Mononuclear cell (primary cell): Measurements from ENCODE around the gene CCDC142. TPM values are rescaled to one million over a fixed set of nuclear protein-coding genes. Genes with fewer than 3 reads are reported as not detected.

Source experiments
- H3K27me3 ChIP-seq: 2 replicates; pipeline ENCODE4 v1.6.0; 2011; ENCODE audit warnings: low read length, control low read depth; ENCODE audit not compliant: insufficient read depth
- H3K4me1 ChIP-seq: 2 replicates; pipeline ENCODE4 v1.5.1; 2011; ENCODE audit warnings: mild to moderate bottlenecking, low read length, control low read depth; ENCODE audit not compliant: insufficient read depth
- H3K4me3 ChIP-seq: 2 replicates; pipeline ENCODE4 v1.5.1; 2011; ENCODE audit warnings: mild to moderate bottlenecking, low read length, moderate library complexity
- H3K9me3 ChIP-seq: 2 replicates; pipeline ENCODE4 v1.5.1; 2011; ENCODE audit warnings: low read depth, mild to moderate bottlenecking, control low read depth, low read length
- total RNA-seq: library from RNA; depleted of rRNA; stranded (reverse); fragments of >200 nt; gene quantifications from one replicate; pipeline ENCODE4 v1.2.3, GENCODE V29; 2012

CCDC142 gene
- total RNA-seq: 8.3 TPM

GRCh38 chr2:74482801-74483674 lies at the start of gene CCDC142, which contains the start of gene TTC31:
CCDC142 (minus strand) TSS chr2:74482998; CDS start chr2:74482837, 161 bp downstream.
TTC31 (plus strand) TSS chr2:74483081; CDS start chr2:74483096, 15 bp downstream.
- Histone ChIP-seq H3K4me3 (peak within 1 kb of the TSS; percentile 86), H3K27me3 (no peaks in the 10 kb centered on the region), H3K4me1 (peaks cover 33% of the 10 kb centered on the region), H3K9me3 (no peaks in the 10 kb centered on the region)

DNA sequence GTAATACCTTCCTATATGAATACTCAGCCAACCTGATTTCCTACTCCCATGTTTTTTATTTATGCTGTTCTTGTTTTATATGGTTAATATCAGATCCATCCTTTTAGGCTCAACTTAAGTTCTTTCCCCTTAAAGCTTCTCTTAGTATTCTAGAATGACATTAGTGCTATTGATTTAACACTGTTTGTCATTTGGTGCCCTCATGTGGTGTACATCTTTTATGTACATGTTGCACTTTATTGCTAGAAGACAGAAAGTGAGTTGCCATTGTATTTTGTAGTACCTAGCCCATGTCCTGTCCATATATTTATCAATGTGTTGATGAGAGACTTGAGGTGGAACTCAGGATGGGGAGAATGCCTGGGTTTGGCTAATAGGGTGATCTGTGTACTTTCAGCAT lies 49.4 kb upstream of the CCDC142 start:
- H3K9me3 ChIP-seq: no peaks in the 10 kb centered on the region
- no peak overlapping the region for H3K4me3 ChIP-seq
- no peaks in the 10 kb centered on the region for H3K27me3 ChIP-seq
- peaks cover 30% of the 10 kb centered on the region for H3K4me1 ChIP-seq

GRCh38 chr2:74531666-74532065 lies 48.9 kb upstream of the CCDC142 start:
- Histone ChIP-seq H3K9me3 (no peaks in the 10 kb centered on the region), H3K27me3 (no peaks in the 10 kb centered on the region), H3K4me3 (no peak overlapping the region), H3K4me1 (peaks cover 30% of the 10 kb centered on the region)

- H3K27me3 ChIP-seq: no peaks in the 10 kb centered on the region
- H3K9me3 ChIP-seq: no peaks in the 10 kb centered on the region
- H3K4me1 ChIP-seq: peaks cover 30% of the 10 kb centered on the region
- H3K4me3 ChIP-seq: peak overlapping the region; percentile 76
Measured at GRCh38 chr2:74530239-74531187, 47.7 kb upstream of the CCDC142 start.

- peak within 1 kb of the TSS; percentile 76 for H3K4me3 ChIP-seq
- peaks cover 30% of the 10 kb centered on the region for H3K4me1 ChIP-seq
- H3K27me3 ChIP-seq: no peaks in the 10 kb centered on the region
- no peaks in the 10 kb centered on the region for H3K9me3 ChIP-seq
Measured at GRCh38 chr2:74529357-74530238, 46.8 kb upstream of the CCDC142 start, which contains the start of the genes AUP1 and HTRA2. AUP1 (minus strand) TSS chr2:74529706; CDS start chr2:74529629, 77 bp downstream. HTRA2 (plus strand) TSS chr2:74529933; CDS start chr2:74530007, 74 bp downstream.

DNA sequence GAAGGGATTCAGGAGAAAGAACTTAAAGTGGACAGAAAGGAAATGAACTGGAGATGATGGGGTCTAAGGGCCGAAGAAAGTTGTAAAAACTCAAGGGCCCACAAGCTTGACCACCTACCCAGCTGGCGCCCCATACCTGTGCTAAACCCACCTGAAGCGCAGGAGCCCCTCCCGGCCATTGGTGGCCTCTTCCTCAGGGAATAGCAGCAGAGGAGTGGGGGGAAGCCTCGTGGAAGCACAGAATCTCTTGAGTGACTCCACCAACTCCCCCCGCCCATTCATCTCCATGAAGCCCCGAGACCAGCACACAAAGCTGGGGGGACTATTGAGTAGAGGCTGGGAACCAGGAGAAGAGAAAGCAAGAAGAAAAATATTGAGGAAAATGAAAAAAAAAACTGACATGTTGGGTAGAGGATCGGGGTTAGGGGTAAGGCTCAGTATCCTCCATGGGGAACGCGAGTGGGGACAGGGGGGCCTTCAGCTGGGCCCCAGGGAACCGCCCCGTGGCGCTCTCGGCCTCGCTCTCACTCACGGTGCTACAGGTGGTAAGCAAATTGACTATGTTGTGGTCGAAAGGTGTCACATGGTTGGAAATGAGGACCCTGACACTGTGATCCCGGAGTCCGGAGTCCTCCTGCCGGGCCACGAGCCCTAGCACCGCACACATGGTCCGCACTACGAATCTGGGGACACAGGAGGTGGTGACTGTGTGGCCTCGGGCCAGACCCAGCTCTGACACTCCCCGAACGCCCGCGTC lies 46.0 kb upstream of the CCDC142 start:
- Histone ChIP-seq H3K4me3 (peak overlapping the region; percentile 76), H3K4me1 (peaks cover 30% of the 10 kb centered on the region), H3K27me3 (no peaks in the 10 kb centered on the region), H3K9me3 (no peaks in the 10 kb centered on the region)

DNA sequence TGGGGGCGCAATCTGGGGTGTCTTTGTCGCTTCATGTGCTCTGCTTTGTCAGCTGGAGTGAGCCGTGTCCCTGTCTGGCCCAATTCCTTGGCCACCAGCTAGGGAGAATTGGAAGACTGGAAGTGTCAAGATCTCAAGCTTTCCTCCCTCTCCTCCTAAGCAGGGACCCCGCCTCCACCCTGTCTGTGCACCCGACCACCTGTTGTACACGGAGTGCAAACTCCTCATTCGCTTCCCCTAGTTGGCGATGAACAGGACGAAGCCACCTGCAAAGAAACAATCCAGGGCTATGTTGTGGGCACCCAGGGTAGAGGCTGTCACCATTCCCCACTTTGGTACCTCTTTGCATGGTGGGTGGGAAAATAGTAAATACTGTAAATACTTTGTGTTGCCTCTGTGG lies 44.9 kb upstream of the CCDC142 start:
- Histone ChIP-seq H3K27me3 (no peaks in the 10 kb centered on the region), H3K4me3 (no peak overlapping the region), H3K9me3 (no peaks in the 10 kb centered on the region), H3K4me1 (peaks cover 30% of the 10 kb centered on the region)

GRCh38 chr2:74526649-74527230 lies 43.9 kb upstream of the CCDC142 start:
- Histone ChIP-seq H3K9me3 (no peaks in the 10 kb centered on the region), H3K4me3 (no peak overlapping the region), H3K27me3 (no peaks in the 10 kb centered on the region), H3K4me1 (peaks cover 29% of the 10 kb centered on the region)

DNA sequence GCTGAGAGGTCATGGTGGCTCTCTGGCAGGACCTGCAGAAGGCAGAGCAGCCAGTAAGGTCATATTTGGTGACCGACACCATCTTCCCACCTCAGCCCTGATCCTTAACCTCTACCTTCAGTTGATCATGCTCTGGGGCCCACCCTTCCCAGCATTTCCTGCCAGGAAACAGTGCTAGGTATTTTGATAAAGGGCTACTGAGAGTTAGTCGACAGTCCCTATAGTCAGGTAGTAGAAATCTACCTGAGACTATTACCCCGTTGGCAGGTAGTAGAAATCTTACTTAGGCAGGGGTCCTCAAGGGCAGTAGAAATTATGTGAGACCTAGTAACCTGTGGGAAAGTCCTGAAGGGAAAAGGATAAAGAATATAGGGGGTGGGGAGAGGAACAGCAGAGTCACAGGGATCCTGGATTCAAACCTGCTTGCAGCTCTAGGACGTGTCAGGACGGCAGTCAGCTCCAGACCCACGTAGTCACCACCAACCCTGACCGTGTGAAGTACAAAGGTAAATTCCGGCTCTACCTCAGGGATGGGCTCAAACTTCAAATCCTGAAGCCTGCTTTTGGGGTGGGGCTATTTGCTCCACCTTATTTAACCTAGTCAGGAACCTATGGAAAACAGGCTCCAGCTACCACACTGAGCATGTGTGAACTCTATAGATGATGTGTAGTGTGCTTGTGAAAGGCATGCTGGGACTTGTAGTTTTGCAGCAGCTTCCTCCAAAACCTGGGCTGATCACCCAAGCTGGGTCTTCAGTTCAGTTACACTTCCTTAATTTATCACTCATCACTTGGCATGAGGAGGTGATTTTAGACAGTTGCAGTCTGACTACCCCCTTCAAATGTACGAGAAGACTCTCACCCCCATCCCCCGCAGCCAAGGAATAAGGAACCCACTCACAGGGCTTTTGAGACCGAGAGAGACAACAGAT lies 43.2 kb upstream of the CCDC142 start, which contains the start of gene DQX1:
TSS of gene DQX1 (minus strand) at position 515 of the 932 bp plus-strand sequence. CDS start at position 13, 502 bp downstream.
- Histone ChIP-seq H3K4me1 (peaks cover 21% of the 10 kb centered on the region), H3K27me3 (peaks cover 2% of the 10 kb centered on the region), H3K9me3 (no peaks in the 10 kb centered on the region), H3K4me3 (no peak within 1 kb of the TSS)

DNA sequence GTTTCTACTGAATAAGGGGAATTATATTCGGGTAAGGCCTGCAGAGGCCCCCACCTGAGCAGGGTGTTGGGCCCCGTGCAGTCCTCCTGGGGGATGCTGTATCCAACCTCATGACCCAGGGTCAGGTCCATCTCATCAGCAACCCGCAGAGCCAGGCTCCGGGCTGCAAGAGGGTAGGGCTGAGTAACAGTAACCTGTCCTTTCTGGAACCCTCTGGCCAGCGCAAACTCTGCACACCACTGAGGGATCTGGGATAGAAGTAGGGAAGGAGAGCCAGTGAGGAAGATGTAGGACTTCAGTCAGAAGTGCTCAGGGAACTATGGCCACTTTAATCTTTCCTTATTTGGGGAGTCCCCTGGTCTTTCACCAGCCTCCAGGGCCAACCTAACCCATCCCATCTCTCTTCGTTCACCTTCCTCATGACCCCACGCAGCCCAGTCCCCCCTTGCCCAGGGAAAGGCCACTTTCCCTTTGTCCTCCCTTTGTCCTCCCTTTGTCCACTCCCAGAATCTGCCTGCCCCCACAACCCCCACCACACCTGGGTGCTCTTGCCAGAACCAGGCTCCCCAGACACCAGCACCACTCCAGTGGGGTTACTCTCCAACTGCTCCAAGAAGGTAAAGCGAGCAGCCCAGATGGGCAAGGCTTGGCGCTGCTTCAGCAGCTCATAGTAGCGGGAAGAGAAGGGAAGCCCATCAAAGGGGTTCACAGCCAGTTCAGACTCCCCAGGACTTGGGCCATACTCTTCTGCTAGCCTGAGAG lies 42.3 kb upstream of the CCDC142 start:
- Histone ChIP-seq H3K4me1 (peaks cover 13% of the 10 kb centered on the region), H3K27me3 (peaks cover 10% of the 10 kb centered on the region), H3K9me3 (no peaks in the 10 kb centered on the region), H3K4me3 (no peak overlapping the region)

- peaks cover 21% of the 10 kb centered on the region for H3K27me3 ChIP-seq
- H3K4me3 ChIP-seq: no peak overlapping the region
- H3K4me1 ChIP-seq: peaks cover 12% of the 10 kb centered on the region
- H3K9me3 ChIP-seq: no peaks in the 10 kb centered on the region
Measured at GRCh38 chr2:74524005-74524404, 41.2 kb upstream of the CCDC142 start.

DNA sequence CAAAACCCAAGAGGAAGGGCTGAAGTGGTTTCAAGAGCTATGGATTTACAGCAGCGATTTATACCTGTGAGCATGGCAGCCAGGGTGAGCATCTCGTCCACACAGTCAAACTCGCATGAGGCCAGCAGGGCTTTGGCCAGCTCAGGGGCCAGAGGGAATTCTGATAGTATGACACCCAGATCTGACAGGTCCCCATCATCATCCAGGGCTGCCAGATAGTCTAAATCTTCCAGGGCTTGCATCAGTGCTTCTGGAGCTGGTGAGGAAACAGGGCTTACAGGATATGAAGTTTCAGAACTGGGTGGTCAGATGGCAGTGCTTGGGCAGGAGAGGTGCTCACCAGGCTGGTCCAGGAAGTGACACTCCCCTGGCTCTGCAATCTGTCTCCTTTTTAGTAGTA lies 39.7 kb upstream of the CCDC142 start:
- peaks cover 36% of the 10 kb centered on the region for H3K27me3 ChIP-seq
- H3K4me3 ChIP-seq: no peak overlapping the region
- no peaks in the 10 kb centered on the region for H3K4me1 ChIP-seq
- no peaks in the 10 kb centered on the region for H3K9me3 ChIP-seq
